A172 (cell line): ENCODE results near the gene TNFRSF12A. TPM values are rescaled to one million over a fixed set of nuclear protein-coding genes. Genes with fewer than 3 reads are reported as not detected.

Experiments
- DNase-seq: peaks from one replicate; pipeline ENCODE4 v3.0.0-alpha.2; 2015; ENCODE audit warnings: low spot score
- total RNA-seq: library from RNA; depleted of rRNA; stranded (reverse); fragments of >200 nt; shearing (Covaris generic); gene quantifications from 2 replicates; pipeline ENCODE4 v1.2.3, GENCODE V29; 2014

The TNFRSF12A gene
- total RNA-seq, 1 experiment from 2014 or later, result 551 TPM

DNA sequence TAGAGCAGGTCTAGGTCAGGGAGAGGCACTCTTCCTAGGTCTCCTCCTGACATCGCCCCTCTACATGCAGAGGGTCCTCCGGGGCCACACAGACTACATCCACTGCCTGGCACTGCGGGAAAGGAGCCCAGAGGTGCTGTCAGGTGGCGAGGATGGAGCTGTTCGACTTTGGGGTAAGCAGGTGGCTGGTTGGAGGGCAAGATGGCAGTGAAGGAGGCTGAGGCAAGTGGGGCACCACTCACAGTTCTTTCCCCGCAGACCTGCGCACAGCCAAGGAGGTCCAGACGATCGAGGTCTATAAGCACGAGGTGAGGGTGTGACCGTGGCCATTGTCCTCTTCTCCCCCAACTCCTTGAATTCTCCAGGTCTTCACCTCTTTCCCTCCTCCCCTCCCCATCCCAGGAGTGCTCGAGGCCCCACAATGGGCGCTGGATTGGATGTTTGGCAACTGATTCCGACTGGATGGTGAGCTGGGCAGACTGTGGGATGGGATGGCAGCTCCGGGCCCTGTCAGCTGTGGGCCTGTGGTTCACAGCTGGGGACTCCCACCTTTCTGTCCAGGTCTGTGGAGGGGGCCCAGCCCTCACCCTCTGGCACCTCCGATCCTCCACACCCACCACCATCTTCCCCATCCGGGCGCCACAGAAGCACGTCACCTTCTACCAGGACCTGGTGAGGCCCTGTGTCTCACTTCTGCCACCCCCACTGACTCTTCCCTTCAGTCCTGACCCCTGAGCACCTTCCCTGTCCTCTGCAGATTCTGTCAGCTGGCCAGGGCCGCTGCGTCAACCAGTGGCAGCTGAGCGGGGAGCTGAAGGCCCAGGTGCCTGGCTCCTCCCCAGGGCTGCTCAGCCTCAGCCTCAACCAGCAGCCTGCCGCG, 6.7 kb downstream of the TNFRSF12A start:
- no peak for DNase-seq

DNA sequence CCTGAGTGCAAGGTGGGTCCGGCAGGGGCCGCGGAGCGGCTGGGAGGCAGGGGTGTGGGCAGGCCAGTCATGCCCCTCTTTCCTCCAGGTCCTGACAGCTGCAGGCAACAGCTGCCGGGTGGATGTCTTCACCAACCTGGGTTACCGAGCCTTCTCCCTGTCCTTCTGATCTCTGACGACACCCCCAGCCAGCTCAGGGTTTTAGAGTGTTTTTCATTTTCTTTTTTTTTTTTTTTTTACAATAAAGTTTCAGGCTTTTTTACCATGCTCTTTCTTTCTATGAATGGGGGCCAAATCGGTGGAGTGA, 7.3 kb downstream of the TNFRSF12A start:
- DNase-seq, result no peak

DNA sequence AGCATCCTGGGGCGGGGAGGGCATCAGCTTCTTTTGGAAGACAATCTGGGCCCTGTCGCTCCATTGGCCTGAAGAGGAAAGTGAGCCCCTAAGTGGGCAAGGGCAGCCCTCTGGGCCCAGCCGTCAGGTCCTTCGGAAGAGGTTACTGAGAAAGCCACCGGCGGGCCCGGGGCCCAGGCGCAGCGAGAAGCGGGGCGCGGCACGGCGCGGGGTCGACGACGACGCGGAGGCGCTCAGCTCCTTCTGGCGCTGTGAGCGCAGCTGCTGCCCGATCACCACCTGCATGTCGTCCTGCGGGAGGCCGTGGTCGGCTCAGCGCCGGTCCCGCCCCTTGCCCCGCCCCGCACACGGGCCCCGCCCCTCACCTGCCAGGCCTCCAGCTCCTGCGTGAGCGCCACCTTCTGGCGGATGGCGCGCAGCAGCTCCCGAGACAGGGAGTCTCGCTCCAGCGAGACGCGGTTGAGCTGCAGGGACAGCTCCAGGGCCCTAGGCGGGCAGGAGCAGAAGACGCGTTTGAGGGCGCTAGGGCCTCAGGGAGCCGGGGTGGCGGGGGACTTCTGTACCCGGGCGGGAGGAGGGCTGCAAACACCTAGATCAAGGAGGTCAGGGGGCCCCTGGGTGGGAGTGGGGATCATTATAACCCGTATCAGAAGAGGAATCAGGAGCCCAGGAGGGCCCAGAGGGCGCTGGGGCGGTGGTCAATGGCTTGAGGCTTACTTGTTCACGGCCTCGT, 8.0 kb downstream of the TNFRSF12A start:
- DNase-seq, result no peak

- no peak for DNase-seq
Measured at GRCh38 chr16:3028716-3029319, 8.7 kb downstream of the TNFRSF12A start.

- DNase-seq, result no peak
Measured at GRCh38 chr16:3029491-3030221, 9.5 kb downstream of the TNFRSF12A start.

- no peak for DNase-seq
Measured at GRCh38 chr16:3030222-3031212, 10.3 kb downstream of the TNFRSF12A start.

GRCh38 chr16:3032624-3033023, 12.5 kb downstream of the TNFRSF12A start:
- DNase-seq, result no peak

- DNase-seq, result no peak
Measured at GRCh38 chr16:3035289-3035971, 15.3 kb downstream of the TNFRSF12A start.

DNA sequence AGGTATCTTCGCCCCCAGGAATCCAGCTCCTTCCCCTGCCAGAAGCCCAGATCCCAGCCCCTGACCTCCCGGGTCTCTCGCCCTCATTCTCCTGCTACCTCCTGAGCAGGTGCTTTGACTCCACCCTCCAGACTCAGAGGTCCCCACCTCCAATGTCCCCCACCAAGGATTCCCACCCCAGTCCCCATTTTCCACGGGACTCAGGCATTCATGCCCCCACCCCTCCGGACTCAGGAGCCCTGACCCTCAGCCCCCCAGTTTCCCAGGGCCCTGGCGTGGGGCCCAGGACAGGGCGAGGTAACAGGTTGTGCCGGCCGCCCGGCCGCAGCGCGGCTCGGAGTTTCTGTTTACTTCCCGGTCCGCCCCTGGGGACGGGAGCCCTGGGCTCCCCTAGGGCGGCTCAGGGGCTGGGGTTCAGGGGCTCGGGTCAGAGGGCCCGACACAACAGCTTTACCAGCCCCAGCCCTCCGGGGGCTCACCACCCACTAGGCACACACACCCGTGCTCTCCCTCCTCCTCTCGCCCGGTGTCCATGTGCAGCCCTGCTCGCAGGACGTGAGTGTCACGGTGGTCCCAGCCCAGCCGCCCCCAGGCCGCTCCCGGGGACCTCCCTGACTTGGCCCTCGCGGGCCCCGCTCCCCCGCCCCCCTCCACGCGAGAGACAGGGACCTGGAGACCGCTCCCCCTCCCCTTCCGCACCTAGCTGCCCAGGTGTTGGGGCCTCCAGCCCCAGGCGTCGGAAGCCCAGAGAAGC, 16.0 kb downstream of the TNFRSF12A start:
- no peak for DNase-seq

GRCh38 chr16:3036726-3037315, 16.7 kb downstream of the TNFRSF12A start, which contains the start of gene BICDL2:
TSS of gene BICDL2 (minus strand) at chr16:3036944. CDS start at chr16:3035496, 1,448 bp downstream.
- DNase-seq, result no peak

- DNase-seq, result no peak
Measured at GRCh38 chr16:3038256-3038655, 18.1 kb downstream of the TNFRSF12A start.

DNA sequence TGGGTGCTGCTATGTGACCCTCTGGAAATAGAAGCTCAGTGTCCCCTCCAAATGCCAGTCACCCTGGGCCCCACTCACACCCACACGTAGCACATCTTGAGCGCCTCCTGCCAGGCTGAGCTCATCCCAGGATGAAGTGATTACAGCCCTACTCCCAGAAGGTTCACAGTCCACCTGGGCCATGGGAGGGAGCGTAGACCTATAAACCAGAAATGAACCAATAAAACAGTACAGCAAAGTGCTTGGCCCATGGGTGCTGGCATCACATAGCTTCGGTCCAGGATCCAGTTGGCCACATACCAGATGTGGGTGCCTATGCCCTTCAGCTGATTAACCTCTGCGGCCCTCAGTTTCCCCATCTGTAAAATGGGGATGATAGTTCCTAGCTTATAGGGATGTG, 18.7 kb downstream of the TNFRSF12A start:
- DNase-seq, result no peak

- DNase-seq, result no peak
Measured at GRCh38 chr16:3042376-3042775, 22.2 kb downstream of the TNFRSF12A start.

GRCh38 chr16:3044708-3045107, 24.5 kb downstream of the TNFRSF12A start:
- DNase-seq, result no peak

- DNase-seq, result no peak
Measured at GRCh38 chr16:3045758-3046640, 25.8 kb downstream of the TNFRSF12A start, which contains the start of gene MMP25. TSS of gene MMP25 (plus strand) at chr16:3046561. CDS start at chr16:3046918, 357 bp downstream.

DNA sequence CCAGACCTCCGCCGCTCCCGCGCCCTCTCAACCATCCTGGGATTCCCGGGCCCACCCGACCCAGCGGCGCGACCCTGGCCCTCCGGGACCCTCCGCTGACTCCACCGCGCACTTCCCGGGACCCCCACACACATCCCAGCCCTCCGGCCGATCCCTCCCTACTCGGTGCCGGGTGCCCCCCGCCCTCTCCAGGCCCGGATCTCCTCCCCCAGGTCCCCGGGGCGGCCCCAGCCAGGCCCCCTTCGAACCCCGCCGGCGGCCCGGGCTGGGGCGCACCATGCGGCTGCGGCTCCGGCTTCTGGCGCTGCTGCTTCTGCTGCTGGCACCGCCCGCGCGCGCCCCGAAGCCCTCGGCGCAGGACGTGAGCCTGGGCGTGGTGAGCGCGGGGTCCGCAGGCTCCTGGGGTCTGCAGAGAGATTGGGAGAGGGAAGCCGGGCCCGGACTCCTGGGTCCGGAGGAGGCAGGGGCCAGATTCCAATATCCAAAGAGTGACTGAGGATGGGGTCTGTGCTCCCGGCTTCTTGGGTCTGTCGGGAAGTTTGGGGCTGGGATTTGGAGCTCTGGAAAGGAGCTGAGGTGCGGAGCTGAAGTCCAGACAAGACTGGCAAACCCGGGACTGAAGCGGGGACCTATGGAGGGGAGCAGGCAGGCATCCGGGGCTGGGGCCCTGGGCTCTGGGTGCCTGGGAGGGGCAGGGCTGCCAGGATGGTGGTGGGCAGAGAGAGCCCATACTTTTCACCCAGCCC, 26.6 kb downstream of the TNFRSF12A start:
- no peak for DNase-seq

DNA sequence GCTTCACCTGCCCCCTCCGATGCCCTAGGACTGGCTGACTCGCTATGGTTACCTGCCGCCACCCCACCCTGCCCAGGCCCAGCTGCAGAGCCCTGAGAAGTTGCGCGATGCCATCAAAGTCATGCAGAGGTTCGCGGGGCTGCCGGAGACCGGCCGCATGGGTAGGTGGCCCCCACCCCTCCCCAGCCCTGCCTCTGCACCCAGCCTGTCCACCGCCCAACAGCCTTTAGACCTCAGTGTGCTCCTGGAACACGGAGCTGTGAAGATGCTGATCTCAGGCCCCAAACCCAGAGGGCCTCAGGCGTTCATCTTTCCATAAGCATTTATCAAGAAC, 27.2 kb downstream of the TNFRSF12A start:
- no peak for DNase-seq
